ENCODE measurements around the gene NFIA. TPM values are rescaled to one million over a fixed set of nuclear protein-coding genes. Genes with fewer than 3 reads are reported as not detected.

The NFIA gene
- total RNA-seq, 1 experiment from 2014 or later, result 0.35 TPM

- no peak for TF ChIP-seq CTCF (conservative IDR thresholded peaks at IDR 0.05)
- H3K27ac ChIP-seq (ENCODE audit: insufficient read length, low read depth, low read length), result no peak overlapping the region
- Mint-ChIP-seq H3K9me3 (peaks cover 2 to 13% of the 10 kb centered on the region in 2 experiments; a peak in 4 of 5 replicates), H3K27me3 (ENCODE audit: low read depth) (peaks cover 54% of the 10 kb centered on the region), H3K27ac (no peak overlapping the region; a peak in 1 of 7 replicates), H3K4me3 (no peak overlapping the region), H3K4me1 (peaks cover 14 to 26% of the 10 kb centered on the region in 2 experiments), H3K36me3 (ENCODE audit: insufficient read depth in 1 of 3, low read depth in 3 of 3) (peaks cover 0 to 2% (median 0%) of the 10 kb centered on the region in 3 experiments; a peak in 1 of 7 replicates)
- no peak overlapping the region for H2BK5ac ChIP-seq (ENCODE audit: insufficient read length, low read length)
- no peak overlapping the region for H4K5ac ChIP-seq (ENCODE audit: insufficient read length, low read depth, low read length)
- H3K4ac ChIP-seq (ENCODE audit: low read depth, low read length), result no peak overlapping the region
- no peaks in the 10 kb centered on the region for H3K27me3 ChIP-seq (ENCODE audit: insufficient read depth, low read length)
- H3K18ac ChIP-seq (ENCODE audit: insufficient read length, low read depth, low read length), result no peak overlapping the region
- H3K79me2 ChIP-seq (ENCODE audit: insufficient read depth, low read length), result no peaks in the 10 kb centered on the region
- H3K79me1 ChIP-seq (ENCODE audit: insufficient read depth, low read depth, low read length, poor library complexity, severe bottlenecking), result no peaks in the 10 kb centered on the region
- H3K9me3 ChIP-seq (ENCODE audit: control insufficient read depth, low read depth, low read length), result no peaks in the 10 kb centered on the region
- H3K23ac ChIP-seq (ENCODE audit: insufficient read length, low read depth, low read length), result no peak overlapping the region
- no peak overlapping the region for H4K8ac ChIP-seq (replicated peaks; ENCODE audit: insufficient read length, low read depth, low read length)
- no peak overlapping the region for H2BK120ac ChIP-seq (ENCODE audit: low read depth, low read length, poor library complexity, severe bottlenecking)
- no peak overlapping the region for H2BK15ac ChIP-seq (ENCODE audit: low read depth, low read length)
- H2AFZ ChIP-seq (ENCODE audit: low read length), result no peak overlapping the region
- H3K4me2 ChIP-seq (ENCODE audit: insufficient read depth, insufficient read length, low read length), result no peak overlapping the region
- no peak overlapping the region for H4K91ac ChIP-seq (ENCODE audit: insufficient read length, low read depth, low read length)
- H3T11ph ChIP-seq (ENCODE audit: low read length), result no peak overlapping the region
- no peak overlapping the region for H2AK5ac ChIP-seq (ENCODE audit: insufficient read length, low read length)
- no peaks in the 10 kb centered on the region for H4K20me1 ChIP-seq (ENCODE audit: control insufficient read depth, insufficient read depth, insufficient read length)
- H3K56ac ChIP-seq (ENCODE audit: insufficient read length, low read depth, low read length), result no peak overlapping the region
- H3K9ac ChIP-seq (ENCODE audit: extremely low read depth, insufficient read length, low read length), result no peak overlapping the region
- H3K14ac ChIP-seq (ENCODE audit: insufficient read depth, low read length), result no peak overlapping the region
- no peak overlapping the region for H2BK20ac ChIP-seq (ENCODE audit: low read depth, low read length, poor library complexity, severe bottlenecking)
- H2BK12ac ChIP-seq (ENCODE audit: insufficient read length, low read depth, low read length), result no peak overlapping the region
- DNase-seq, result no peak
- no CpG with 5 or more reads among the region's 11 CpGs for WGBS (ENCODE audit: extremely low coverage, insufficient read length, low lambda C conversion rate)
- H3K4me1 ChIP-seq (ENCODE audit: insufficient read depth, low read length), result no peaks in the 10 kb centered on the region
- no peaks in the 10 kb centered on the region for H3K23me2 ChIP-seq (ENCODE audit: insufficient read length, low read depth, low read length, poor library complexity, severe bottlenecking)
Measured at GRCh38 chr1:61389926-61390845, 307.8 kb downstream of the NFIA start.

Measured in H9 (cell line).